ENCODE results near the gene MRGPRF.

- no peak for TF ChIP-seq EP300 (IDR thresholded peaks at IDR 0.05)
- no peak for TF ChIP-seq CTCF (IDR thresholded peaks at IDR 0.05)
- TF ChIP-seq POLR2AphosphoS5 (IDR thresholded peaks at IDR 0.05), result no peak
Measured at GRCh38 chr11:68988491-68988890, 24.6 kb downstream of the MRGPRF start.
